ENCODE results near the gene KLHDC3. TPM values are rescaled to one million over a fixed set of nuclear protein-coding genes. Genes with fewer than 3 reads are reported as not detected.

KLHDC3 gene, protein sequence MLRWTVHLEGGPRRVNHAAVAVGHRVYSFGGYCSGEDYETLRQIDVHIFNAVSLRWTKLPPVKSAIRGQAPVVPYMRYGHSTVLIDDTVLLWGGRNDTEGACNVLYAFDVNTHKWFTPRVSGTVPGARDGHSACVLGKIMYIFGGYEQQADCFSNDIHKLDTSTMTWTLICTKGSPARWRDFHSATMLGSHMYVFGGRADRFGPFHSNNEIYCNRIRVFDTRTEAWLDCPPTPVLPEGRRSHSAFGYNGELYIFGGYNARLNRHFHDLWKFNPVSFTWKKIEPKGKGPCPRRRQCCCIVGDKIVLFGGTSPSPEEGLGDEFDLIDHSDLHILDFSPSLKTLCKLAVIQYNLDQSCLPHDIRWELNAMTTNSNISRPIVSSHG
- total RNA-seq (2014; rRNA removed; shearing (Covaris generic)), result 30.6 and 32.4 TPM in 2 replicates
- polyA plus RNA-seq (2014; cell fraction: nucleus; rRNA removed), result 32.7 and 39.8 TPM in 2 replicates

DNA sequence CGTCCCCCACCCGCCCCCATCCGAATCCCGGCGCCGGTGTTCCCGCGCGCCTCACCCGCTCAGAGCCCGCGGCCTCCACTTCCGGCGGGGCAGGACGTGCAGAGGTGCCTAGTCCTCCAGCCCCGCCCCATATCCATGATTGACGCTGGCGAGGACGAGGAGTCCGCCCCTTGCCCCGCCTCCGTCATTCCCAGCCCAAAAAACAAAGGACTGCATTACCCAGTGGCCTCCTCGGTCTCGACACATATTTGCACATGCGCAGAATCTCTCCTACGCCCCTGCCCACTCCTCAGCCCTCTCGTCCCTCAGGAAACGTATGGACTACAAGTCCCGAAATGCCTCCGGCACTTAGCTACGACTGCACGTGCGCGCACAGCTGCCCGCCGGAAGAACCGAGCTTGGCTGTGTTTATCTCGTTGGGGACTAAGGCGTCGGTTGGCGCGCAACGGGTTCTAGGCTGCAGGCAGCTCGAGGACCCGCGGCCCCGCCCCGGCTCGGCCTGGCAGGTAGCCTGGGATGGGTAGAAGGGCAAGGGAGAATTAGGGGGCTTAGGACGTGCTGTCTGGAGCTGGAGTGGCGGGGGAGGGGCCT lies at the start of gene KLHDC3, which contains the start of gene MEA1:
TSS of gene KLHDC3 (plus strand) at position 407 of the 591 bp plus-strand sequence. CDS start 2,944 bp downstream, outside the sequence.
TSS of gene MEA1 (minus strand) at position 104 of the 591 bp plus-strand sequence. CDS start 133 bp downstream, outside the sequence.
- peak; percentile 99 for DNase-seq (ENCODE audit: extremely low read depth, low read depth)

DNA sequence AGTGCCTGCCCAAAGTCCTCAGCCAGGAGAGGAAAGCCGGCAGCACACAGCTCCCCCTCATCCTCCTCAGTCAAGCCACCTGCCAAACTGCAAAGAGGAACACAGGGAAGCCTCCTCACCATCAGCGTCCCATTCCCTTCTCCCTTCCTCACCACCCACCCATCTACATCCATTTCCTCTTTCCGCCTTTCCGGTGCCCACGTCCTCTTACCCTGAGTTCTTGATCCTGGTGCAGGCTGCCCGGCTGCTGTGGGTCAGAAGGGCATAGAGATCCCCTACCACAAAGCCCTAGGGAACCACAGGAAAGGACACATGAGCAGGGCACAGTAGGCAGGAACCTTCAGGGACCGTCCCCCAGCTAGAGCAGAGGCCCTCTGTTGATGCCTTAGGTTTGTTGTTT lies 47.5 kb upstream of the KLHDC3 start:
- no peak for DNase-seq (ENCODE audit: extremely low read depth, low read depth)

DNA sequence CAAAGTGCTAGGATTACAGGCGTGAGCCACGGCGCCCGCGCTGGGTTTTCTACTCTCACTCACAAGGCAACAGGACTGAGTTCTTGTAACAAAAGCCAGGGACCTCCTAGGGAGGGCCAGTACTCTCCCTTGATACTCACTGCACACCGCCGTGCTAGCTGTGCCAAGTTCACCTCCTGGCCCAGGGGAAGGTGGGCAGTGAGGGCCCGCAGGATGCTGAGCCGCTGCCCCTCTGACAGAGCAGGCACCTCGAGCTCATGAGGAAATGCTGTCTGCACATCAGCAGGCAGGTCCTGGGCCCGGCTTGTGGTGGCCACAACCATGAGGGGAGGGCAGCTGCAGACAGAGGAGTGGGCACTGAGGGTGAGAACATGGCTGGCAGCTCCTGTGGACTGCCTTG lies 46.8 kb upstream of the KLHDC3 start:
- no peak for DNase-seq (ENCODE audit: extremely low read depth, low read depth)

DNA sequence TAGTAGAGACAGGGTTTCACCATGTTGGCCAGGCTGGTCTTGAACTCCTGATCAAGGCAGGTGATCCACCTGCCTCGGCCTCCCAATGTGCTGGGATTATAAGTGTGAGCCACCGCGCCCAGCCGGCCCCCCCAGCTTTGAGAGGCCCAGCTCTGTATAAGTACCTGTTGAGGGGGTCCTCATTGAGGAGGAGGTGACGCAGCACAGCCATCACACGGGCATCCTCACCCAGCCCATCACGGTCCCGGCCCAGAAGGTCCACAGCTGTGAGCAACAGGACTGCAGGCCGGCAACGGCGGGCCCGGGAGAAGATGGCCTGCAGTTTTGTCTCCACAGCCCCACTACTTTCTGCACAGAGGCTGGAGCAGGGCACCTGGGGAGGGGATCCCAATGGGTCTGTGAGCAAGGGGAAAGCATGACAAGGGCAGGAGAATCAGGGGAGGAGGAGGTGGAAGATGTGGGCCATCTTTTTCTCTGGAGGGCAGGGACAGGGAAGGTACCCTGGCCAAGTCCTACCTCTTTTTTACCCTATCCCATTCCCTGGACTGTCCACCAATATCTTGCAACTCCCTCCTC lies 45.8 kb upstream of the KLHDC3 start:
- no peak for DNase-seq (ENCODE audit: extremely low read depth, low read depth)

DNA sequence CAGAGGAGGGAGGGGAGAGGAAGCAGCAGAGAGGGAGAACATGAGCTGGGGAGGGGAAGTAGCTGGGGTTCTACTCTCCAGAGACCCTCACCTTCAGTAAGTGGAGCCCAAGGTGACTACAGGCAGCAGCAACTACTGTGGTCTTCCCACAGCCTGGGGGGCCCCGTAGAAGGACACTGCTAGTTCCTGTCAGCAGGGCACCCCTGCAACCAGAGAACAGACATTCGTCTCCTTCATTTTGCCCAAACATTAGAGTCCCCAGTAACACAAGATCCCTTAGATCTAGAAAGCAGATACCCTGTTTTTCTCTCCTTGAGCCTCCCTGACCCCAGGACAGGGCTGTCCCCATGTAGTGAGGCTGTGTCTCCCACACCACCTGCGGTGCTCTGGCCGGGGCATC lies 45.3 kb upstream of the KLHDC3 start:
- no peak for DNase-seq (ENCODE audit: extremely low read depth, low read depth)

DNA sequence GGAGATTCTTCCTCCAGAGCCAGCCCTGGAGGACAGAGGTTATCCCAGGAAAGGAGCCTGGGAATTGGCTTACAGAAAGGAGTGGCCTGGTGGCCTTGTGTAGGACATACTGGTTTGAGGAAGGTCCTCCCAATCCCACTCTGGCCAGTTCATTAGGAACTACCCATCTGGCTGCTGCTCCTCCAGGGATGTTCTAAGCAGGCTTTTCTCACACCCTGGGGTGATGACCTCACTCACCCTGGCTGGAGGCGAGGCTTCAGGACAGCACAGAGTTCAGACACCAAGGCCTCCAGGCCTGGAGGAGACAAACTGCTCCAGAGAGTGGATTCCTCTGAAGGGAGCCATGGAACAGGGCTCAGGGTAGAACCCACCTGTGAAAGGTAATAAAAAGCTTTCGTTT lies 44.6 kb upstream of the KLHDC3 start:
- DNase-seq (ENCODE audit: extremely low read depth, low read depth), result no peak

DNA sequence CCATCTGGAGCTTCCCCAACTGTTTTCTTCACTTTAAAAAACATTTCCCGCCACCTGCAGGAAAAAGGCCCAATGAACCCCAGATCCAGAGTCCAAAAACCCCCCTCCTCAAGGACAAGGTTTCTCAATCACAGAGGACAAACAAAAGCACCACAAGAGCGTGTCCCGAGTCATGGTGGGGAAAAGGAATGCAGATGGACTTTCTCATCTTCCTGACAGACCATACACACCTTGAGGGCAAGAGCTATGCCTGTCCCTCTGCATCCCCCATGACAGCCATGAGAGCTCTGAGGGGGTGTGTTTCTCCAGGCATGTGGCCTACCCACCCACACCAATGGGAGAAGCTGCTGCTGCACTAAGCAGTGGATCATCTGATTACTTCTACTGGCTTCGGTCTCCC lies 44.1 kb upstream of the KLHDC3 start:
- no peak for DNase-seq (ENCODE audit: extremely low read depth, low read depth)

DNA sequence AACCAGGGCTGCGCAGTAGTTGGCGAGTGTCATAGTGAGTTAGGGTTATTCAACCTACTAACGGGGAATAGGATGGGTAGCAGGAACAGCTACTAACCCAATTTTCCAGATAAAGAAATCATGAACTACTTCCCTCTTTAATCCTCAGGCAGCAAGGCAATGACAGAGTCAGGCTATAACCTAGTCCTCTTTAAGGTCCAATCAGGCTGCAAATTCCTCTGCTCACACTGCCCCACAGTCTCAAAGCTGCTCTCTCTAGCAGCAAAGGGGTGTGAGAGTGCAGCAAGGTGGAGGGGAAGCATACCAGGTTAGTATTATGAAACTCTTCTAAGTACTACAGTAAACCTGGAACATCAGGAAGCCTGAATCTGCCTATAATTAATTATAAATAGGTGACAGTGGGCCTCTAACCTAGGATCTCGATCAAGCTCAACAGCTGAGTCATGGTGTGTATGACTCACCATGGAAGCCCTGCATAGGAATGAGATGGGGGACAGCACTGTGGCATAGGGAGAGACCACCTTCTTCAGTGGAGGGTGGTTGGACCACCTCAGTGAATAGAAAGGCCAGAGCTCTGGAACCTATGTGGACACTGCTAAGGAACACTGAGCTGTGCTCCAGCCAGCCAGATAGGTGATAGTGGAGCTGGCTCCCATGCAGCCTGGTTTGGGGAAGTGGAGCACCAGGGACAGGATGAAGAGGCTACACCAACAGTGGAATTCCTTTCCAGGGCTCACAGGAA lies 43.0 kb upstream of the KLHDC3 start:
- no peak for DNase-seq (ENCODE audit: extremely low read depth, low read depth)

DNA sequence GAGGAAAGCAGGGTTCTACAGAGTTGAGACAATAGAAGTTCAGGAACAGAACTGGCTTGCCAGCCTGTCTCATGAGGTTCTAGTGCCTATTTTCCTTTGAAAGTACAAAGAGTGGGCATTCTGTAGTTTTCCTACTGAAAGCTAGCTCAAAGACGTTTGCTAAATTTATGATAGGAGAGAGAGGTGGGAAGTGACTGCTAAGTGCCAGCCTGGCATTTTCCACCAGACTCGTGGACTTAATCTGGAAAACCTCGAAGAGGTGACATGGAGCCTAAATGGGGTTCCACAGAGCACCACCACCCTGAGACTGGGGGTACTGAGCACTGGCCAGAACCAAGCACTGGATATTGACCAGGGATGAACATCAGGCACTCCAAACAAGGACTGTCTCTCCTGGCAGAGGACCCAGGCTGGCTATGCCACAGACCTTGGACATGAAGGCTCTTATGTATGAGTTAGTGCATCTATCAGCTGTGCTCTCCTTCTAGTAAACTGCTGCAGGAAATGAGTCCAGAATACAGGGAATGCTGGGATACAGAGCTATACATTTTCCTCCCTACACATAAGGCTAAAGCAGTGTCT lies 42.2 kb upstream of the KLHDC3 start:
- DNase-seq (ENCODE audit: extremely low read depth, low read depth), result no peak

DNA sequence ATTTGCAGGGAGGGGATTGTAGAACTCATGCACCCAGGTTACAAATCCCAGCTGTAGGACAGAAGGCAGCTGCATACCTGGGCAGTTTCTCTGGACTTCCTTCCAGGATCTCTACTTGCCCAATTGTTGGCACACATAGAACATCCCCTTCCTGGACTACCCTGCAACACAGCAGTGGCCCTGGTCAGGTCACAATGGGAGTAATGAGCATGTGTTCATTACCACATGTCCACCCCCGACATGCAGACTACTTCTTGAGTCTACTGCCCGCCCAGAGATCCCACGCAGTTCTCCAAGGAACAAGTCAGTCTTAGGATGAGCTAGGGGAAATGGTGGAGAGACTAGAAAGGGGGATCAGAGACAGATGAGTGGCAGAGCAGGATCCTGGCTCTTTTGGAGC lies 40.1 kb upstream of the KLHDC3 start:
- DNase-seq (ENCODE audit: extremely low read depth, low read depth), result no peak

DNA sequence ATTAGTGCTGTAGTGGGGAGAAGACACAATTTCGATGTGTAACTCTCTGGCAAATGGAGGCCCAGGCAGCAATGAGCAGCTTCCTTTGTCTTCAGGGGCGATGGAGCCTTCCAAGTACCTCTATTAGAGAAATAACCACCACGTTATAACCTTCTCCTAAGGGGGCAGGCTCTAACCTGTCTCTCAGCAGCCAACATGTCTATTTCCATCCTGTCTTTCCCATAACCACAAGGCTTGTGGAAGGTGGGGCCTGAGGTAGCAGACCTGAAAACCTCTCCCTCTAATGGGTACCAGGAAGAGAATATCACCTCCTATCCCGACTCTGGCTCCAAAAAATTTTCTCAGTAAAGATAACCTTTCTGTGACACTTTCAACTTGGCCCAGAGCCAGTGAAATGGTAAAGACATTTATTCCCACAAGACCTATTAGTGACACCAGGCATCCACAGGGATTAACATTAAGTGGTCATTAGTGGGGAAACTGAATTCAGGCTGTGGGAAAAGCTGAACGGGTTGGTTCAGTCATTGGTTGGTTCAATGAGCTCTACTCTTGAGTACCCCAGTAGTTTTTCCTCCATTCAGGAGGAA lies 39.0 kb upstream of the KLHDC3 start:
- no peak for DNase-seq (ENCODE audit: extremely low read depth, low read depth)

DNA sequence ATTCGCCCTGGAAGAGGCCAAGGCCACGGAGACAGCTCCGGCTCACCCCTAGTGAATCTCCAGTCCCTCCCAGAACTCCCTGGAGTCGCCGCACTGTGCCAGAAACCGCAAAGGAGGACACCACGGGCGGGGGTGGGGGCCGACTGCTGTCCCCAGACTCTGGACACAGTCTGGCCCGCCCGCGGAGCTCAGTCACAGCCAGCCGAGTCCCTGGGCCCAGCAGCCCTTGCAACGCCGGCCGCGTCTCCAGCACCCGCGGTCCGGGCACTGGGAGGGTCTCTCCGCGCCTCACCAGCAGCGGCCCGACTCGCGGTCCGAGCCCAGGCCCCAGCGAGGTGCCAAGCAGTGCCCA lies 35.6 kb upstream of the KLHDC3 start:
- no peak for DNase-seq (ENCODE audit: extremely low read depth, low read depth)

DNA sequence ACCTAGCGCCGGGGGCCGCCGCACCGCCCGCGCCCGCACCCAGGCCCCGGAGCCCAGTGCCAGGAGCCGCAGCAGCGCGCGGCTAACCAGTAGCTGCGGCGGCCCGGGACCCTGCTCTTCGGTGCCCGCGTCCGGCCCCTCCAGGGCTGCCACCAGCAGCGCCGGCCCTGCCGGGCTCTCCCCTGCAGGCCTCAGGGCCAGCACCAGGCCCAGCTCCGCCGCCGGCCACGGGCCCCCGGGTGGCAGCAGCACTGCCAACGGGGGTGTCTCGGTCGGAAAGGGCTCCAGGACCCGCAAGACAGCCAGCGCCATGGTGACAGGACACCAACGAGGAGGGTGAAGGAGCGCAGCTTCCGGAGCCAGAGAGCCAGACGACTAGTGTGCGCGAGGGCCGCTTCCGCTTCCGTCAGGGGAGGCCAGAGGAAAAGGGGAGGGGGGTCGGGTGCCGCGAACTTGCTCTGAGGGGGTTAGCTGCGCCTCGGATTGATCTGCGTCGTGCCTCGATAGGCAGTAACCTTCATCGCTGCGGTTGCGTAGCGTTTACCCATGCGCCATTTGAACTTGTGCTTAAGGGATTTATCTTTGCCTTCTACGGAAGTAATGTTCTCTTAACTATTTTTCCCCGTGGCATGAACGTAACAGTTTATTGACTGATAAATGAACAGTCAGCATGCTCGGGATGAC lies 35.1 kb upstream of the KLHDC3 start, which contains the start of gene PEX6:
TSS of gene PEX6 (minus strand) at position 343 of the 684 bp plus-strand sequence. CDS start at position 312, 31 bp downstream.
- DNase-seq (ENCODE audit: extremely low read depth, low read depth), result peak; percentile 61

DNA sequence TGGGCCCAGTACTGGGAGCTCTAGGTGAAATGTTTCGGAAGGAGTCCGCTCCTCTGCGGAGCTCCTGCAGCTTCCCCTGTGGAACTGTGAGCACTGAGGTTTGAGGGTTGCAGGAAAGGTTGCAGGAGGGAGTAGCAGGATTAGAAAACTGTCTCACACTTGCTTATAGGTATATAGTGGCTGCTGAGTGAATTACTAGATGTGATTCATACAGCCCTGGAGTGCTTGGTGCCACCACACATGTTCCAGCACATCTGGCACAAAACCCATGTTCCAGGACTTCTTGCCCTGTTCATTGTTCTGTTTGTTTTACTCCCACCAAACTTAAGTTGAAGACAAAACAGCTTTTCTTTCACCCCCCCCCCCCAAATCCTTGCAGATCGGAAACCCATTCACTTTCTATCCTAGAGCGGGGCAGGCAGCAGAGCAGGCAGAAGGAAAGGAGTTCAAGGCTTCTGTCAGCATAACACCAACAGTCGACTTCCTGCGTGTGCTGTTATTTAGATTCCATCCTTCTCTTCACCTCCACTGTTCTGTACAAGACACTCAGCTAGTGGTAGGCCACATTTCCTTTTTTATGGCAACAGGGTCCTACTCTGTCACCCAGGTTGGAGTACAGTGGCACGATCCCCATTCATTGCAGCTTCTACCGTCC lies 34.4 kb upstream of the KLHDC3 start:
- DNase-seq (ENCODE audit: extremely low read depth, low read depth), result no peak

DNA sequence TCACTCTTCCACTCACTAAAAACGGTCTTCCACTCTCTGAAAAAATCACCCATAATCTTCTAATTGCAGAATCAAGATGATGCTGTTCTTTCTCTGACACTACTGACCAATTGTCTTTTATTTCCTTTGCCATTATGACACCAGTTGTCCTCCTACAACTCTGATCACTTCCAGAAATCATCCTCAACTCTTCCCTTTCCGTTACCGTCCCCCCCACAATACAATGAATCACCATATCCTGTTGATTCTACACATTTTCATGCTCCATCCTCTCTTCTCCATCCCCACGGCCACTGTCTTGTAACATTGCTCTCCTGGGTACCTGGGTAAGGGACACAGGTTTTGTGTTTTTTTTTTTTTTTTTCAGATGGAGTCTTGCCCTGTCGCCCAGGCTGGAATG lies 32.2 kb upstream of the KLHDC3 start:
- no peak for DNase-seq (ENCODE audit: extremely low read depth, low read depth)

DNA sequence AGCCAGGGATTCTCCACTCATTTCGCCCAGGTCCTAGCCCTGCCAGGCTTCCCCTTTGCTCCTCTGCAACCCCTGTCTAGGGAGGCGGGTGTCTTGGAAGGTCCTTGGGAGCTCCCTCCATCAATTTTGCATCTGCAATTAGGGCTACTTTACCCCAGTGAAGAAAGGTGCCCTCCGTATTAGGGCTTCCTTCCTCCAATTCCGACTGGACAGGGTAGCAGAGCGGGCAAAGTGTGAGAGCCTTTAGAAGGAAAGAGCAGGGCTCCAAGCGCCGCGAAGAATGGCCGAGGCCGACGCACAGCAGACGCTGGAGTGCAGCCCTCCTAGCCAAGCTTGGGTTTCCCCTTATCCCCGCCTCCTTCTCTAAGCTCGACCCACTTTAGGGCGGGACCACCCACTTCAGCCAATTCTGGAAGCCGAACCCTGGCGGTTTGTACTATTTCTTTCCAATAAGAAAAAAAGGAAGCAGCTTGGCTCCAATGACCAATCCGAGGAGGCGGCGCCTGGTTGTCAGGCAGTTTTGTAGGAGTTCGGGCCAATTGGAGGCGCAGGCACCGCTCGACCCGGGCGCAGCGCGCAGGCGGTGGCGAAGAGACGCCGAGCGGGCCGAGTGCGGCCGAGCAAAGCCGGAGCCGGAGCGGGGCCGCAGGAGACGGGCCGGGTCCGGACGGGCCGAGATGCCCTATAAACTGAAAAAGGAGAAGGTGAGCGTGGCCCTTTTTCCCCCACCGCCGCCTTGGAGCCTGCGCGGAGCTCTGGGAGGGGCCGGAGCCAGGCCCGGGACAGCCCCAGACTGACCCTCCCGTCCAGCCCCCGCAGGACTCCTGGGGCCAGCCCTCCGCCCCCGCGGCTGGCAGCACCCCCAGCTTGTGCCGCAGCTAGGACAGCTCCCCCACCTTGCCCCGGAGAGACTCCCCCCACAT lies 29.8 kb upstream of the KLHDC3 start, which contains the start of gene PPP2R5D:
TSS of gene PPP2R5D (plus strand) at position 570 of the 923 bp plus-strand sequence. CDS start at position 678, 108 bp downstream.
- peak; percentile 96 for DNase-seq (ENCODE audit: extremely low read depth, low read depth)

DNA sequence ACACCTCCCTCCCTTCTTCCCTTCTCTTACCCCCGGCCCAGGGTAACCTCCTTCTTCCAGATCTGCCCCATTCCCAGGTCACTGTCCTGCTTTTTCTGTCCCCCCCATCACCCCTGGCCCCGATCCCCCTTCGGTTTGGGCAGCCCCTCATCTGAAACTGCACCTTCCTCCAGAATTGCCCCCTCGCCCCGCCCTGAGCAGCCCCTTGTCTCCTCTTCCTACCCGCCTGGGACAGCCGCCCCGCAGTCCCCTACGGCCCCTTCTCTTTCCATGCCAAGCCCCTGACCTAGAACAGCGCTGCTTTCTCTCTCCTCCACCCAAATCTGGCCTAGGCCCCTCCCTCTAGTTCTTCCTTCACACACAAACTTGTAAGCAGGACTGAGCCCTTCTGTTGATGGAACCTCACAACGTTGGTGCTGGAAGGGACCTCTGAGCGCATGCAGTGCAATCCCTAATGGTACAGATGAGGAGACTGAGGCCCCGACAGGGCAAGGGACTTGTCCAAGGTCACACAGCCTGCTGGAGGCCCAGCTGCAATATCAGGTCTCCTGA lies 29.0 kb upstream of the KLHDC3 start:
- no peak for DNase-seq (ENCODE audit: extremely low read depth, low read depth)

All from NCI-H460 (cell line).